ENCODE measurements around the gene CHMP2A. TPM values are rescaled to one million over a fixed set of nuclear protein-coding genes. Genes with fewer than 3 reads are reported as not detected.
A peak's percentile ranks its signal among the peaks of the same experiment; 100 is the strongest.

CHMP2A gene
- total and polyA plus RNA-seq, 2 donors from 2014 or later: 142 to 294 TPM

GRCh38 chr19:58560007-58560887 is 5.3 kb upstream of the CHMP2A start:
- DNase-seq: peak in 1 of 5 donors; percentile 63
- no peak for FAIRE-seq
- H3K4me1 ChIP-seq (ENCODE audit: control insufficient read depth in 2 of 3, insufficient read depth in 2 of 3, low read depth in 1 of 3, low read length in 3 of 3): peaks cover 3 to 47% (median 17%) of the 10 kb centered on the region in 3 donors

GRCh38 chr19:58559275-58560006 is 4.5 kb upstream of the CHMP2A start:
- peaks cover 3 to 50% (median 17%) of the 10 kb centered on the region in 3 donors for H3K4me1 ChIP-seq (ENCODE audit: control insufficient read depth in 2 of 3, insufficient read depth in 2 of 3, low read depth in 1 of 3, low read length in 3 of 3)
- H3K27me3 ChIP-seq (ENCODE audit: control insufficient read depth, insufficient read depth, low read length): no peaks in the 10 kb centered on the region
- peak overlapping the region; percentile 98 to 100 for H3K27ac ChIP-seq (ENCODE audit: low read depth in 2 of 2, low read length in 2 of 2)
- no peak for TF ChIP-seq CTCF (IDR thresholded peaks at IDR 0.05; ENCODE audit: borderline replicate concordance, extremely low read depth, insufficient read depth)
- H3K9me3 ChIP-seq (ENCODE audit: control insufficient read depth in 2 of 3, insufficient read depth in 1 of 3, low read length in 3 of 3): no peaks in the 10 kb centered on the region
- DNase-seq (peak; percentile 95 to 97 (median 97)), FAIRE-seq (no peak)
- H3K4me3 ChIP-seq (ENCODE audit: low read length in 3 of 3): peak overlapping the region; percentile 81 to 100 (median 95)
- intact Hi-C loops (cut with DNase I): no loop called here
- peak overlapping the region; percentile 67 to 100 (median 96) for H3K9ac ChIP-seq (ENCODE audit: low read length in 3 of 3)
- peaks cover 0 to 11% (median 9%) of the 10 kb centered on the region in 3 donors for H3K36me3 ChIP-seq (ENCODE audit: control insufficient read depth in 2 of 3, insufficient read depth in 3 of 3, low read length in 3 of 3)

More at GRCh38 chr19:58560007-58560887, 5.3 kb upstream of the CHMP2A start:
- no peaks in the 10 kb centered on the region for H3K9me3 ChIP-seq (ENCODE audit: control insufficient read depth in 2 of 3, insufficient read depth in 1 of 3, low read length in 3 of 3)
- H3K36me3 ChIP-seq (ENCODE audit: control insufficient read depth in 2 of 3, insufficient read depth in 3 of 3, low read length in 3 of 3): peaks cover 0 to 11% (median 9%) of the 10 kb centered on the region in 3 donors
- peak overlapping the region; percentile 20 to 57 (median 56) for H3K9ac ChIP-seq (ENCODE audit: low read length in 3 of 3)
- intact Hi-C loops (cut with DNase I): no loop called here
- no peaks in the 10 kb centered on the region for H3K27me3 ChIP-seq (ENCODE audit: control insufficient read depth, insufficient read depth, low read length)
- no peak for TF ChIP-seq CTCF (IDR thresholded peaks at IDR 0.05; ENCODE audit: borderline replicate concordance, extremely low read depth, insufficient read depth)
- peak overlapping the region; percentile 81 to 100 (median 95) for H3K4me3 ChIP-seq (ENCODE audit: low read length in 3 of 3)
- peak overlapping the region; percentile 98 to 100 for H3K27ac ChIP-seq (ENCODE audit: low read depth in 2 of 2, low read length in 2 of 2)

GRCh38 chr19:58558623-58559274 is 3.8 kb upstream of the CHMP2A start:
- peak; percentile 99 to 100 (median 100) for DNase-seq
- FAIRE-seq: peak; percentile 88
- intact Hi-C loops (cut with DNase I): no loop called here
- no peaks in the 10 kb centered on the region for H3K9me3 ChIP-seq (ENCODE audit: control insufficient read depth in 2 of 3, insufficient read depth in 1 of 3, low read length in 3 of 3)
- H3K9ac ChIP-seq (ENCODE audit: low read length in 3 of 3): peak overlapping the region; percentile 74 to 100 (median 96)
- peak overlapping the region; percentile 98 to 100 for H3K27ac ChIP-seq (ENCODE audit: low read depth in 2 of 2, low read length in 2 of 2)
- peaks cover 0 to 11% (median 9%) of the 10 kb centered on the region in 3 donors for H3K36me3 ChIP-seq (ENCODE audit: control insufficient read depth in 2 of 3, insufficient read depth in 3 of 3, low read length in 3 of 3)
- peaks cover 3 to 57% (median 24%) of the 10 kb centered on the region in 3 donors for H3K4me1 ChIP-seq (ENCODE audit: control insufficient read depth in 2 of 3, insufficient read depth in 2 of 3, low read depth in 1 of 3, low read length in 3 of 3)
- H3K27me3 ChIP-seq (ENCODE audit: control insufficient read depth, insufficient read depth, low read length): no peaks in the 10 kb centered on the region
- H3K4me3 ChIP-seq (ENCODE audit: low read length in 3 of 3): peak overlapping the region; percentile 81 to 100 (median 95)
- TF ChIP-seq CTCF (IDR thresholded peaks at IDR 0.05; ENCODE audit: borderline replicate concordance, extremely low read depth, insufficient read depth): no peak
